Mucosa of rectum (tissue), 2 donors: ENCODE data around the gene SCD.

Experiments used
- H3K27ac ChIP-seq, 2 donors: one replicate each; pipeline ENCODE4 v1.7.0; 2013; ENCODE audit warnings: inconsistent platforms in 2 of 2, low read depth in 2 of 2, low read length in 2 of 2
- H3K27me3 ChIP-seq, 2 donors: one replicate each; pipeline ENCODE4 v1.7.0; 2013; ENCODE audit warnings: low read length in 2 of 2; ENCODE audit not compliant: control insufficient read depth in 2 of 2, insufficient read depth in 2 of 2
- H3K36me3 ChIP-seq, 2 donors: one replicate each; pipeline ENCODE4 v1.7.0; 2013; ENCODE audit warnings: low read length in 2 of 2; ENCODE audit not compliant: control insufficient read depth in 2 of 2, insufficient read depth in 2 of 2
- H3K4me1 ChIP-seq, 2 donors: one replicate each; pipeline ENCODE4 v1.7.0; 2013; ENCODE audit warnings: low read length in 2 of 2, mild to moderate bottlenecking in 1 of 2; ENCODE audit not compliant: control insufficient read depth in 2 of 2, insufficient read depth in 2 of 2
- H3K4me3 ChIP-seq, 2 donors: one replicate each; pipeline ENCODE4 v1.7.0; 2013; ENCODE audit warnings: low read length in 2 of 2
- H3K9ac ChIP-seq, 2 donors: one replicate each; pipeline ENCODE4 v1.7.0; 2013; ENCODE audit warnings: low read length in 2 of 2, low read depth in 1 of 2, mild to moderate bottlenecking in 1 of 2
- H3K9me3 ChIP-seq, 2 donors: one replicate each; pipeline ENCODE4 v1.7.0; 2013; ENCODE audit warnings: low read length in 2 of 2; ENCODE audit not compliant: control insufficient read depth in 2 of 2
- donor health status: healthy.
- donor health status: Normal muscosa, but diverticular disease.

SCD gene

DNA sequence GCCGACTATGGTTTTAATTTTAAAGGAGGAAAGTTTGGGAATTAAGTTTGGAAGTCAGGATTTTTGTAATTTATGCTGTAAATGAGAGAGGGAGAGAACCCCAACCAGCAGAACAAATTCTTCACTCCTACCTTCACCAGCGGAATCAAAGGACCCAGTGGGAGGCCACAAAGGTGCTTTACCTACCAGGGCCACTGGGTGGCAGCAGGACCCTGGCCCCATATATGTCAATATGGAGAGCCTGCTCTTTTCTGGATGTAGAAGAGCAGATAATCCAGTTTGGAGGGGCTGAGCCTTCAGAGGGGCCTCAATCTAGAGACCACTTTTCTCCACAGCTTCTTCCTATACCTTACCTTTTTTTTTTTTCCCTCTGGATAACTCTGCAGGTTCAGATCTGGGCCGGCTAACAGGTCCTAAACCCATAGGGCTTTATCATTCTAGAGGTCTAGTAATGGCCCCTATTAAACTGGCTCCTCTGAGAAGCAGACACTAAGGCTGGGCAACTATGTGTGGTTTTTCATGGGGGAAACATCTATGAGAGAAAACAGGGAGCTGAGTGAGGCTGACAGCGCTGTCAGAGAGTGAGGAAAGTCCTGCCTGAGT, 8.5 kb upstream of the SCD start:
- no peaks in the 10 kb centered on the region for H3K36me3 ChIP-seq
- no peak overlapping the region for H3K27ac ChIP-seq
- H3K4me3 ChIP-seq = no peak overlapping the region
- peaks cover 0 to 2% of the 10 kb centered on the region in 2 donors for H3K27me3 ChIP-seq
- no peaks in the 10 kb centered on the region for H3K9me3 ChIP-seq
- no peak overlapping the region for H3K9ac ChIP-seq
- peaks cover 2 to 6% of the 10 kb centered on the region in 2 donors for H3K4me1 ChIP-seq

DNA sequence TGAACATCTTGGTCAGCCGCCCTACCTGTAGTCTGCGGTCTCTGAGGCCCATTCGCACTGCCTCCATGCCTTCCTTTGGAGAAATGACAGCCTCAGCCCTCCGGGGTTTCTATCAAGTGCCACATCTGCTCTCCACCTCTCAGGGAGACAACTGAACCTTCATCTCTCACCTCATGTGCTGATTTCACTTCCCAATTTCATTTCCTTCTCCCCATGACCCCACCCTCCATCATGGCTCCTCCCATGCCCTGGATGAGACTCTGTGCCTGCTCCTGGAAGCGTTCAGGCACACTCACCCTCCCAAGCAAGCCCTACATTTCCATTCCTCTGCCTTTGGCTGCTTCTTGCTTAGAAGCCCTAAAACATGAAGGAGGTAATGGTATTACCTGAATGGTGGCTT, 7.8 kb upstream of the SCD start:
- Histone ChIP-seq H3K9me3 (no peaks in the 10 kb centered on the region), H3K27me3 (peaks cover 0 to 2% of the 10 kb centered on the region in 2 donors), H3K4me1 (peaks cover 2 to 6% of the 10 kb centered on the region in 2 donors), H3K9ac (no peak overlapping the region), H3K4me3 (no peak overlapping the region), H3K27ac (no peak overlapping the region), H3K36me3 (no peaks in the 10 kb centered on the region)

DNA sequence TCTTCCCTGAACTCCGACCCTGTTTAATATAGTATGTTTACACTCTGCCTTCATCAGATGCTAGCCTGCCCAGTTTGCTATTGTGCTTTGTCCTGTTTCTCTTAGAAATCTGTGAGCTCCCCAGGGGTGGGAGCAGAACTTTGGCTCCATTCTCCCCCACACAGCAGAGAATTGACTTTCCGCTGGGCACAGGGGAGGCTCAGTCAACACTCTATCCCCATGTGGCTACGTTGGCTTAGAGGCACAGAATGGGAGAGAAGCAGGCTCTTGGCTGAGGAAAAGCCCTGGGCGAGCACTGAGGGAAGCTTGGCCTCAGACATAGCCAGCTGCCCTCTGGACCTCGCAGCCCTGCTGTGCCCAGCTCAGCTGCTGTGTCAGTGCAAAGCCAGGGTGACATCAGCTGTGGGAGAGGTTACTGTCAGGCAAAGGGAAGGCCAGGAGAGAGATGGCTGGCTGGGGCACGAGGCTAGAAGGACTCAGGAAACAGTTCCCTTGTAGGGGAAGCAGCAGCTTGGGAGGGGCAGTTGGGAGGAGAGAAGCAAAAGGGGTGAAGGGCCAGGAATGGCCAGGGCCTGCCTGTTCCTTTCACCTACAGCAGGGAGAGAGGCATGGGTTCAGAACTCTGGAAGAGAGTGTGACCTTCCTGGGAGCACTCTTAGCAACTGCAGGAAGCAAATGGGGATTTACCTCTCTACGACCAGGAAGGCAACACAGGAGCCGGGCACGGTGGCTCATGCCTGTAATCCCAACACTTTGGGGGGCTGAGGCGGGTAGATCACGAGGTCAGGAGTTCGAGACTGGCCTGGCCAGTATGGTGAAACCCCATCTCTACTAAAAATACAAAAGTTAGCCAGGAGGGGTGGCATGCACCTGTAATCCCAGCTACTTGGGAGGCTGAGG, 5.8 kb upstream of the SCD start:
- no peaks in the 10 kb centered on the region for H3K9me3 ChIP-seq
- no peak overlapping the region for H3K9ac ChIP-seq
- no peaks in the 10 kb centered on the region for H3K36me3 ChIP-seq
- no peak overlapping the region for H3K4me3 ChIP-seq
- peaks cover 0 to under 1% of the 10 kb centered on the region in 2 donors for H3K27me3 ChIP-seq
- peak overlapping the region in 1 of 2 donors; percentile 9 for H3K27ac ChIP-seq
- peaks cover 5 to 7% of the 10 kb centered on the region in 2 donors for H3K4me1 ChIP-seq

DNA sequence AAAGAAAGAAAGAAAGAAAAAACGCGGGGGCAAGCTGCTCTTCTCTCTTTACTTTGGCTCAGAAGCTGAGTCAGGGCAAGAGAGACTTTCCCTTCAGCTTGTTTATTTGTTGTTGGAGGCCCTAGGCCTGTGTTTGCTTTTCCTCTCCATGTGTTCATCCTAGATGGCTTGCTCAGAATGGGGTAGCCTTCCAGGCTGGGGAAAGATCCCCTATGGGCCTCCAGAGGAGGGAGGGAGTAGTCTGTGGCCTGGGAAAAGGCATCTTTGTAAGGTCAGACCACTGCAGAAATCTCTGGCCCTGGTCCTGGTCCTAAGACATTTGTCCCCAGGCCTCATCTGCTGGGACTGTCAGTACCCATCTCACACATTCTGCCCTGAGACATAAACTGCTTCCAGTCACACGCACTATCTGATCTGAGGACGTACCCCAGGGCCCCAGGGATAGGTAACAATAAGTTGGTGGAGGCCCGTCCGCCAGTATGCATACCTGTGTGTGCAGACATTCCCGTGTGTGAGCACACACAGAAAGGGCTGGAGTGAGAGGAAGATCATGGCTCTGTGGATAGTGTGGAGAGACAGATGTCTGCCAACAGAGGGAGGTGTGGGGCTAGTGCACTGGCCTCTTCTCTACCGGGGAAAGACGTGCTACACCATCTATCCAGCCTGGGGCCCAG, 4.9 kb upstream of the SCD start:
- H3K27me3 ChIP-seq = no peaks in the 10 kb centered on the region
- H3K4me1 ChIP-seq = peaks cover 7 to 9% of the 10 kb centered on the region in 2 donors
- H3K27ac ChIP-seq = no peak overlapping the region
- H3K9me3 ChIP-seq = no peaks in the 10 kb centered on the region
- H3K36me3 ChIP-seq = no peaks in the 10 kb centered on the region
- no peak overlapping the region for H3K9ac ChIP-seq
- no peak overlapping the region for H3K4me3 ChIP-seq

DNA sequence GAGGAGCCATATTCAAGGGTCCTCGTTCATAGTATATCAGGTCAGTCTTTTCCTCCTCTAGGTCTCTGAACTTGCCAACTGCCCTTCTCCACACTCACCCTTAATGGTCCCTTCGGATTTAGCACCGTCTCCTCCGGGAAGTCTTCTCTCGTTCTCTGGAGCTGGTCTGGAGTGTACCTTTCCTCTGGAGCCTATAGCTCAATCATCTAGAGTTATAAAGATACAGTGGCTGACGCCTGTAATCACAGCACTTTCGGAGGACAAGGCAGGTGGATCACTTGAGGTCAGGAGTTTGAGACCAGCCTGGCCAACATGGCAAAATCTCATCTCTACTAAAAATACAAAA, 4.4 kb upstream of the SCD start:
- H3K27me3 ChIP-seq = no peaks in the 10 kb centered on the region
- H3K27ac ChIP-seq = no peak overlapping the region
- H3K9ac ChIP-seq = no peak overlapping the region

DNA sequence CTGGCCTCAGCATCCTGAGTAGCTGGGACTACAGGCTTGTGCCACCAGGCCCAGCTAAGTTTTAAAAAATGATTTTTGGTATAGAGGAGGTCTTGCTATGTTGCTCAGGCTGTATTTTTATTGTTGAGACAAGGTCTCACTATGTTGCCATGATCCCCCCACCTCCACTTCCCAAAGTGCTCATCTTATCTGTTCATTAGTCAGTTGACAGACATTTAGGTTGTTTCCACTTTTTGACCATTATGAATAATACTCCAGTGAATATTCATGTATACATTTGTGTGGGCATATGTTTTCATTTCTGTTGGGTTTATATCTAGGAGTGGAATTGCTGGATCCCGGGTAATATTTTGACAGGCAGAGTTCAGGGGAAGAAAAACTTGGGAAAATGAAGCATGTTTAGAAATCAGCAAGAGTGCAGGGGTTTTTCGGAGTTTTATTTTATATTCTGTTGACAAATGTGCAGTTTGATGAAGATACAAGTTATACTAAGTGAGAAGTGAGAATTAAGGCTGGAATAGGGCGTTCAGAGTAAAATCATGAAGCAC, 2.7 kb upstream of the SCD start:
- H3K4me1 ChIP-seq = peaks cover 13 to 17% of the 10 kb centered on the region in 2 donors
- H3K4me3 ChIP-seq = no peak overlapping the region

More for the DNA sequence above, 4.4 kb upstream of the SCD start:
- no peaks in the 10 kb centered on the region for H3K36me3 ChIP-seq
- H3K9me3 ChIP-seq = no peaks in the 10 kb centered on the region
- H3K4me3 ChIP-seq = no peak overlapping the region
- peaks cover 9 to 10% of the 10 kb centered on the region in 2 donors for H3K4me1 ChIP-seq

DNA sequence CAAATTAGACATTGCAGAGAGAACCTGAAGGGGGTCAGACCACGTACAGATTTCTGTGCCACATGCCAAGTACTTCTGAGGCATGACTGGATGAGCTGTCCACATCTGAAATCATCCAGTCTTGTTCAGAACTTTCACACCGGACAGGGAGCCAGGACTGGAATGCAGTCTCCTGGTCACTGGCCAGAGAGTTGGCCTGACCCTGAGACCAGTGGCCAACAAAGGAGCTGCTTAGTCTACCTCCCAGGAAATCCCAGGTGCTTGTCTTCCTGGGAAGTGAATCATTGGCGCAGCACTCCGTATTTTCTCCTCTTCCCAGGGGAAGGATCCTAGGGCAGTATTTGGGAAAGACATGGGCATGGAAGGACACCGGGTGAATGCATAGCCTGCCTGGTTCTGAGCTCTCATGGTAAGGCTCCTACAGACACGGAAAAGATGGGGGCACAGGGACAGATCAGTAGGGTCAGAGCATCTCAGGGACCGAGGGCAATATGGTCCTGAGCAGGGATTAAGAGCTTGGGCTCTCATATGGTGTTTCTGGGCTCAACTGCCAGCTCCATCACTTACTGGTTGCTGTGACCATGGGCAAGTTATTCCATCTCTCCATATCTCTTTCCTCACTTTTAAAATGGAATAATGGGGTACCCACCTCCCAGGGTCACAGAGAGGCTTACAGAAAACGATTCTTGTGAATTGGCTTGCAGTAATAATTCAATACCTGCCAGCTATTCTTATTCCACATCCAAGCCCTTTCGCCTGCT, 1.3 kb upstream of the SCD start:
- Histone ChIP-seq H3K9me3 (no peaks in the 10 kb centered on the region), H3K9ac (peak overlapping the region in 1 of 2 donors; percentile 62), H3K4me1 (peaks cover 13 to 21% of the 10 kb centered on the region in 2 donors), H3K27ac (no peak overlapping the region), H3K4me3 (peak overlapping the region; percentile 74 to 76), H3K27me3 (no peaks in the 10 kb centered on the region), H3K36me3 (peaks cover 0 to 2% of the 10 kb centered on the region in 2 donors)

More for the DNA sequence above, 2.7 kb upstream of the SCD start:
- H3K9me3 ChIP-seq = no peaks in the 10 kb centered on the region
- H3K9ac ChIP-seq = no peak overlapping the region
- no peaks in the 10 kb centered on the region for H3K27me3 ChIP-seq
- no peak overlapping the region for H3K27ac ChIP-seq
- H3K36me3 ChIP-seq = no peaks in the 10 kb centered on the region

DNA sequence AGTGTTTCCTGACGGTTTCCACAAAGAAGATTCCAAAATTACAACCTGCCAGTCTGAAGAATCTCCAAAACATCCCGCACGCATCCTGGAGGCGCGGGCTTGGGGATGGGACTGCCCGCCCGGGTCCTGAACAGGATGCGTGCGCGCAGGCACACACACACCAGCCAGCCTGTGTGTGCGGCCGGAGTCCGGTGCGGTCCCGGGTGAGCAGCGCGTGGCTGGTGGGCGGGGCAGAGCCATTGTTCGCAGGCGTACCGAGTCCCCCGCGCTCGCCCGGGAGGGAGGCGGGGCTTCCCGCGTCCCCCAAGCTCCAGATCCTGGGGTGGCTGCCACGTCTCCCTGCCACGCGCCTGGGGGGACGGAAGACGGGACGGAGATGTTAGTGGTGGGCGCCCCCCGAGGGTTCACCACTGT, 675 bp upstream of the SCD start:
- Histone ChIP-seq H3K9ac (peak overlapping the region in 1 of 2 donors; percentile 62), H3K4me3 (peak overlapping the region; percentile 74 to 76), H3K27ac (no peak overlapping the region), H3K4me1 (peaks cover 13 to 15% of the 10 kb centered on the region in 2 donors), H3K36me3 (peaks cover 0 to 2% of the 10 kb centered on the region in 2 donors), H3K9me3 (no peaks in the 10 kb centered on the region), H3K27me3 (no peaks in the 10 kb centered on the region)

DNA sequence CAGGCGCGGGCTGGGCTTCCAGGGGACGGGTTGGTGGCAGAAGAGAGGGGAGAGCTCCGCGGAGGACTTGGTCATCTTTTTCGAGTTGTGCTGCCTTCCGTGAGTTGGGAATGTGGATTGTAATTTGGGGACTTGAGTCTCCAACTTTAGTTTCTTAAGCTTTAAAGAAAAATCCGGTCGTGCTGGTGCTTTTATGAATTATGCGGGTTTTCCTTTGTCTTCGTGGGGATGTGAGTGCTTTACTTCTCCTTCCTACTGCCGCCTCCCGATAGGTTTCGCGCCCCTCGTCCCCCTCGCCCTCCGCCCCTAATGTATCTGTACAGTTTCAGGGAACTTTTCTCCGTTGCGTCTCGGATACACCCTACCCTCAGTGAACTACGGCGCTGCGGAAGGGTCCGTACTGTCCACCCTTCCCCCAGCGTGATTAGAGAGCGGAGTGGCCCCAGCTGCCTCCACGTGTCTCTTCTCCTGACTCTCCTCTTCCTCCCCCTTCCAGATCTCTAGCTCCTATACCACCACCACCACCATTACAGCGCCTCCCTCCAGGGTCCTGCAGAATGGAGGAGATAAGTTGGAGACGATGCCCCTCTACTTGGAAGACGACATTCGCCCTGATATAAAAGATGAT, 649 bp downstream of the SCD start:
- H3K27me3 ChIP-seq = no peaks in the 10 kb centered on the region
- H3K4me1 ChIP-seq = peaks cover 13 to 15% of the 10 kb centered on the region in 2 donors
- no peak overlapping the region for H3K27ac ChIP-seq

More for the DNA sequence above, 649 bp downstream of the SCD start:
- no peaks in the 10 kb centered on the region for H3K9me3 ChIP-seq
- peaks cover 0 to 2% of the 10 kb centered on the region in 2 donors for H3K36me3 ChIP-seq
- peak overlapping the region; percentile 62 to 68 for H3K9ac ChIP-seq
- H3K4me3 ChIP-seq = peak overlapping the region; percentile 74 to 76
